Neutrophil (primary cell): ENCODE measurements around the gene SRP9.
"Not testable (repeated sequence)": the region's sequence is repeated elsewhere in the genome, so short reads cannot be mapped to it uniquely, and the experiment has no call there.

Experiments
- H3K27ac ChIP-seq: fragments of 200-600 bp; sonication (generic); 2 replicates; pipeline ENCODE4 v1.5.1; 2016; ENCODE audit warnings: mild to moderate bottlenecking, moderate library complexity
- H3K27me3 ChIP-seq: fragments of 200-600 bp; sonication (generic); 2 replicates; pipeline ENCODE4 v1.6.0; 2016; ENCODE audit warnings: mild to moderate bottlenecking
- H3K36me3 ChIP-seq: fragments of 200-600 bp; sonication (generic); 2 replicates; pipeline ENCODE4 v1.5.1; 2017
- H3K4me1 ChIP-seq, 2 experiments: fragments of 200-600 bp in 1 of 2; sonication (generic) in 1 of 2; 1 replicate in 1 of 2; 2 replicates in 1 of 2; pipeline versions ENCODE4 v1.5.1 to v1.6.1; 2013 to 2016; ENCODE audit warnings: low read depth in 1 of 2, low read length in 1 of 2, mild to moderate bottlenecking in 1 of 2, moderate library complexity in 1 of 2; ENCODE audit not compliant: control insufficient read depth in 1 of 2, insufficient read depth in 1 of 2
- H3K4me3 ChIP-seq, 2 experiments: fragments of 200-600 bp in 1 of 2; sonication (generic) in 1 of 2; 1 replicate in 1 of 2; 2 replicates in 1 of 2; pipeline ENCODE4 v1.5.1; 2013 to 2016; ENCODE audit warnings: low read depth in 1 of 2, low read length in 1 of 2, mild to moderate bottlenecking in 1 of 2, moderate library complexity in 1 of 2
- H3K9me3 ChIP-seq: fragments of 200-600 bp; sonication (generic); 2 replicates; pipeline ENCODE4 v1.5.1; 2016
- CTCF ChIP-seq: fragments of 200-600 bp; sonication (generic); IDR thresholded peaks from 2 replicates; pipeline ENCODE4 v1.5.1; 2016; ENCODE audit warnings: antibody characterized with exemption

SRP9 gene

DNA sequence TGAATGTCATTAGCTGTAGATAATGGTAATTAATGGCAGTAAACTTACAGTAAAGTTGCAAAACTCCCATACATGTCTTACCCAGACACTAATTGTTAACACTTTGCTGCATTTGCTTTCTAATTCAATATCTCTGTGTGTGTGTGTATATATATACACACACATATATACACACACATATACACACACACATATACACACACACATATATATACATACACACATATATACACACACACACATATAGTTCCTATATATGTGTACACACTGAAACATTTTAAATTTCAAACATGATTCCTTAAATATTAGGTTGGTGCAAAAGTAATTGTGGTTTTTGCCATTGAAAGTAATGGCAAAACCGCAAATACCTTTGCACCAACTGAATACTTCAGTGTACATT is 28.6 kb downstream of the SRP9 start:
- Histone ChIP-seq H3K27ac (no peak overlapping the region), H3K4me3 (no peak overlapping the region), H3K27me3 (no peaks in the 10 kb centered on the region), H3K4me1 (peaks cover 11 to 16% of the 10 kb centered on the region in 2 experiments), H3K36me3 (no peaks in the 10 kb centered on the region), H3K9me3 (no peaks in the 10 kb centered on the region)
- no peak for TF ChIP-seq CTCF

DNA sequence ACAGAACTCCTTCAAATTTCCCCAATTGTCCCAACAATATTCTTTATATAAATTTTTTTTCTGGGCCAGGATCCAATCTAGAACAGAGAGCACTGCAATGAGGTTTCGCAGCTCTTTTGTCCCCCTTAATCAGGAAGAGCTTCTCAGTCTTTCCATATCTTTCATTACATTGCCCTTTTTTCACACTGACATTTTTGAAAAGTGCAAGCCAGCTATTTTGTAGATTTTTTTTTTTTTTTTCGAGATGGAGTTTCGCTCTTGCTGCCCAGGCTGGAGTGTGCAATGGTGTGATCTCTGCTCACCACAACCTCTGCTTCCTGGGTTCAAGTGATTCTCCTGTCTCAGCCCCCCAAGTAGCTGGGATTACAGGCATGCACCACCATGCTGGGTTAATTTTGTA is 29.1 kb downstream of the SRP9 start:
- H3K9me3 ChIP-seq, H3K27me3 ChIP-seq, H3K27ac ChIP-seq, H3K36me3 ChIP-seq, H3K4me3 ChIP-seq: not testable (repeated sequence)
- peaks cover 13 to 21% of the 10 kb centered on the region in 2 experiments for H3K4me1 ChIP-seq

DNA sequence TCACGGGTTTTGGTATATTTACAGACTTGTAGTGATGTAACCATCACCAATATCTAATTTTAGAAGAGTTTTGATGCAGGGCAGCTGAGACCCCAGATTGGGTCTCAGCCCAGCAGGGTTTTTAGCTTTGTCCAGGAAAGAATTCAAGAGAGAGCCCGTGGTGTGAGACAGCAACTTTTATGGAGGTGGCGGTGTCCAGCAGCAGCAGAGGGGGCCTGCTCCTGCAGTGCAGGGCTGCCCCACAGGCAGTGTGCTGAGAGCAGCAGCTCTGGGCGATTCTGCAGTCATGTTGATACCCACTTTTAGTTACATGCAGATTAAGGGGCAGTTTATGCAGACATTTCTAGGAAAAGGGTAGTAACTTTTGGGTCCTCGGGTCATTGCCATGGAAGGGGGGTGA is 30.5 kb downstream of the SRP9 start:
- Histone ChIP-seq H3K27me3 (no peaks in the 10 kb centered on the region), H3K27ac (no peak overlapping the region), H3K36me3 (no peaks in the 10 kb centered on the region), H3K4me3 (no peak overlapping the region), H3K9me3 (no peaks in the 10 kb centered on the region), H3K4me1 (peaks cover 13 to 23% of the 10 kb centered on the region in 2 experiments)
- no peak for TF ChIP-seq CTCF

DNA sequence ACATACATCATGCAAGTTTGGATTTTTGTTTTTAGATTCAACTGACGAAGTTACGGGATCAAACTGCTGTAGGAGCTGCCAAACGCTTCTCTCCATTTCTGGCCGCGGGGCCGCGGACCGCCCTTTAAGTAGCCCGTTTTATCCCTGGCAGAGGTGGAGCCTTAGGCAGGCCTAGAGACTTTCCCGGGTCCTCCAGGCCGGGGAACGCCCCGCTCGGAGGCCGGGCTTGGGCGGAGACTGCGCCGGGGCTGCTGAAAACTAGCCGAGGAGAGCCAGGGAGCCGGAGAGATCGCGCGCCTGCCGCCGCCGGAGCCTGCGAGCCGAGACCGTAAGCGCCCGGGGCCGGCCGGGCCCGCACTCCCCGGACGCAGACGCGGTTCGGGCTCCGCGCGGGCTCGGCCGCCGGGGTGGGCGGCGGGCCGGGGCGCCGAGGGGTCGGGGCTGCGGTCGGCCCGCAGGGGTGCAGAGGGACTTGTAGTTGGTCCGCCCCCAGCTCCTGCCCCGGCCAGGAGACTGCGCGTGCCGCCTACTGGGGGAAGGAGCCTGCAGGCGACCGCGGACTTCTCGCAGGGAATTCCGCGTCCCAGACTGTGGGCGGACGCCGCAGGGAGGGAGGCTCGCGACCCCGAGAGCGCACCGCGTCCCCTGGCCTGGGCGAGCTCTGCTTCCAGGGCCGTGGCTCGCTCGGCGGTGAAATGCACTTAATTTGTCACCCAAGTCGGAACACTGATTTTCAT is 32.4 kb downstream of the SRP9 start, which contains the start of gene EPHX1:
Gene EPHX1, plus strand, starts transcription at position 283 of the 737 bp plus-strand sequence. CDS start 18,606 bp downstream, outside the sequence.
- no peaks in the 10 kb centered on the region for H3K27me3 ChIP-seq
- H3K36me3 ChIP-seq, result no peaks in the 10 kb centered on the region
- peak within 1 kb of the TSS; percentile 54 to 63 for H3K4me3 ChIP-seq
- peak within 1 kb of the TSS; percentile 52 for H3K27ac ChIP-seq
- no peaks in the 10 kb centered on the region for H3K9me3 ChIP-seq
- H3K4me1 ChIP-seq, result peaks cover 29 to 39% of the 10 kb centered on the region in 2 experiments
- TF ChIP-seq CTCF, result no peak

GRCh38 chr1:225810579-225811538 is 33.2 kb downstream of the SRP9 start:
- peaks cover 29 to 39% of the 10 kb centered on the region in 2 experiments for H3K4me1 ChIP-seq
- not testable (repeated sequence) for H3K27me3 ChIP-seq

GRCh38 chr1:225811622-225812487 is 34.2 kb downstream of the SRP9 start:
- Histone ChIP-seq H3K9me3 (no peaks in the 10 kb centered on the region), H3K36me3 (no peaks in the 10 kb centered on the region), H3K27ac (no peak overlapping the region), H3K4me3 (no peak overlapping the region), H3K4me1 (peaks cover 29 to 39% of the 10 kb centered on the region in 2 experiments), H3K27me3 (no peaks in the 10 kb centered on the region)
- no peak for TF ChIP-seq CTCF

More at GRCh38 chr1:225810579-225811538, 33.2 kb downstream of the SRP9 start:
- H3K36me3 ChIP-seq, H3K9me3 ChIP-seq: not testable (repeated sequence)
- Histone ChIP-seq H3K27ac (peak overlapping the region; percentile 52), H3K4me3 (peak overlapping the region; percentile 54 to 63)
